BLaER1 (cell line): Measurements from ENCODE around the gene SLC8B1.

Experiments
- H3K27ac ChIP-seq: shearing (Covaris generic); formaldehyde crosslinking; 2 replicates; pipeline ENCODE4 v1.8.1; 2022
- H3K27me3 ChIP-seq: shearing (Covaris generic); formaldehyde crosslinking; 2 replicates; pipeline ENCODE4 v1.8.1; 2022
- H3K36me3 ChIP-seq: shearing (Covaris generic); formaldehyde crosslinking; 2 replicates; pipeline ENCODE4 v1.8.1; 2022
- H3K4me1 ChIP-seq: shearing (Covaris generic); formaldehyde crosslinking; 2 replicates; pipeline ENCODE4 v1.8.1; 2022
- H3K4me2 ChIP-seq: shearing (Covaris generic); formaldehyde crosslinking; 2 replicates; pipeline ENCODE4 v1.8.1; 2022
- H3K4me3 ChIP-seq: shearing (Covaris generic); formaldehyde crosslinking; 2 replicates; pipeline ENCODE4 v1.8.1; 2022
- H3K9ac ChIP-seq: shearing (Covaris generic); formaldehyde crosslinking; 2 replicates; pipeline ENCODE4 v1.8.1; 2022
- H3K9me3 ChIP-seq: shearing (Covaris generic); formaldehyde crosslinking; 2 replicates; pipeline ENCODE4 v1.8.1; 2022
- H4K20me1 ChIP-seq: shearing (Covaris generic); formaldehyde crosslinking; 2 replicates; pipeline ENCODE4 v1.8.1; 2022
- Cebpa-rat ChIP-seq: shearing (Covaris generic); IDR thresholded peaks from 2 replicates; pipeline ENCODE4 v1.8.1; 2022

The SLC8B1 gene

DNA sequence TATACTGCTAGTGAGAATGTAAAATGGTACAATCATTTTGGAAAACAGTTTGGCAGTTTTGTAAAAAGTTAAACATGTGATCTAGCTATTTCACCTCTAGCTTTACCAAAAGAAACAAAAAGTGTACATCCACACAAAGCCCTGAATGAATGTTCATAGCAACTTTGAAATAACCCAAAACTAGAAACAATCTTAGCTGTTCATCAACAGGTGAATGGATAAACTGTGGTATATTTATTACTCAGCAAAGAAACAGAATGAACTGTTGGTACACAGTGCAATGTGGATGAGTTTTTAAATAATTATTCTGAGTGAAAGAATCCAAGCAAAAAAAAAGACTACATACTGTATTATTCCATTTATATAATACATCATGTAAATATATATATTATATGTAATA is 77.3 kb downstream of the SLC8B1 start:
- no peak overlapping the region for H3K27ac ChIP-seq
- peaks cover 8% of the 10 kb centered on the region for H3K27me3 ChIP-seq
- peaks cover 18% of the 10 kb centered on the region for H3K9me3 ChIP-seq
- H4K20me1 ChIP-seq: peaks cover 10% of the 10 kb centered on the region; the same call in 1 of the 2 replicates
- H3K4me2 ChIP-seq: no peak overlapping the region
- H3K4me1 ChIP-seq: peaks cover 42% of the 10 kb centered on the region
- no peak for TF ChIP-seq Cebpa-rat
- H3K36me3 ChIP-seq: no peaks in the 10 kb centered on the region
- H3K4me3 ChIP-seq: no peak overlapping the region
- H3K9ac ChIP-seq: no peak overlapping the region

DNA sequence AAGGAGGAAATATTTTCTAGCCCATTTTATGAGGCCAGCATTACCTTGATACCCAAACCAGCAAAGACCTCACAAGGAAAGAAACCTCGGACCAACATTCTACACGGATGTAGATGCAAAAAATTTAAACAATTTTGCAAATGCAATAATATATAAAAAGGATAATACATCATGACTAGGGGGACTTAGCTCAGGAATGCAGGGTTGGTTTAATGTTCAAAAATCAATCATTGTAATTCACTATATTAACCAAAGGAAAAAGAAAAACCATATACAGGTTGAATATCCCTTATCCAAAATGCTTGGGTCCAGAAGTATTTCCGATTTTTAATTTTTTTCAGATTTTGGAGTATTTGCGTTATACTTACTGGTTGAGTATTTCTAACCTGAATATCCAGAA is 80.6 kb downstream of the SLC8B1 start:
- H3K27ac ChIP-seq: no peak overlapping the region
- H3K4me1 ChIP-seq: peaks cover 13% of the 10 kb centered on the region; the same call in 1 of the 2 replicates
- no peaks in the 10 kb centered on the region for H4K20me1 ChIP-seq
- H3K9ac ChIP-seq: no peak overlapping the region
- no peak for TF ChIP-seq Cebpa-rat
- no peaks in the 10 kb centered on the region for H3K27me3 ChIP-seq
- H3K36me3 ChIP-seq: no peaks in the 10 kb centered on the region
- no peak overlapping the region for H3K4me2 ChIP-seq
- H3K9me3 ChIP-seq: peaks cover 19% of the 10 kb centered on the region
- H3K4me3 ChIP-seq: no peak overlapping the region

DNA sequence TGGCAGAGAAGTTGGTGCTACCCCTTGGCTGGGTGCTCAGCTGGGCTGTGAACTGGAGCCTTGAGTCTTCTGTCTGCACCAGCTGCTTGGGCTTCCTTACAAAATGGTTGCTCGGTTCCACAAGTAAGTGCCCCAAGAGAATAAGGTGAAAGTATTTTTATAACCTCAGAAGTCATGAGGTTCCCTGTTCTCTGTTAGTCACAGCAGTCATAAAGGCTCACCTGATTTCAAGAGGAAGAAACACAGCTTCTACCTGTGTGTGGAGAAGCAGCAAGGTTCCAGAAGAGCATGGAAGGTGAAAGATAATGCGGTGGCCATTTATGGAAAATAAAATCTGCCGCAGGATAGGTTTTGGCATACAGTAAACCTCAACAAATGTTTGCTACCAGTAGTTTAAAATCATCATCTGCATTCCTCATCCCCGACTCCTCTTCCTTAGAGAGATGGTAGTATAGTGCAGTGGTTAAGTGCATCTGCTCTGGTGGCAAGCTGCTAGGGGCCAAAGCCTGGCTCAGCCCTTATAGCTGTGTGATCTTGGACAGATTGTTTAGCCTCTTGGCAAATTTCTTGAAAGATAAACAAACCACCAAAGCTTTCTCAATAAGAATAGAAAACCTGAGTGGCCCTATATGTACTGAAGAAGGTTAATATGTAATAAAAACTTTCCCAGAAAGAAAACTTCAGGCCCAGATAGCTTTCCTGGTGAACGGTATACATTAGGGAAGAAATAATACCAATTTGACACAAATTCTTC is 81.2 kb downstream of the SLC8B1 start:
- Histone ChIP-seq H3K27me3 (no peaks in the 10 kb centered on the region), H4K20me1 (no peaks in the 10 kb centered on the region), H3K4me2 (peak overlapping the region; percentile 17; the same call in 1 of the 2 replicates), H3K27ac (no peak overlapping the region), H3K36me3 (no peaks in the 10 kb centered on the region), H3K9ac (no peak overlapping the region), H3K9me3 (peaks cover 19% of the 10 kb centered on the region), H3K4me3 (no peak overlapping the region), H3K4me1 (peaks cover 13% of the 10 kb centered on the region; the same call in 1 of the 2 replicates)
- TF ChIP-seq Cebpa-rat: no peak

DNA sequence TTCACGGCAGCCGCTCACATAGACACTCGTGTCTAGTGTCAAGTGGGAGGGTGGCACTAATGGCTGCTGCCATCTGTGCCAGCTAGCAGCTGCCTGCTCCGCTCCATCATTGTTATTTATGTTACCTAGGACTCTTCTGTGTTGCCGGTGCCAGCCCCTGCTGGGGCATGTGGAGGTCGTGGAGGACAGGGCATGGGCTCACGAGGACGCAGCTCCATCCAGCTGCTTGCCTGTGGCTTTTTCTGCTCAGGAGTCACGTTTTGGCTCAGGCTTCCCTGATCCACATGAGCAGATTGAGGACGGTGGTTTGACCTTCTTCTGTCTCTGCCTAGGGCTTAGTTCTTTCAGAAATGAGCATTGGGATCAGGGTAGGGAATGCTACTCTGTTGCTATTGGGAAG is 82.4 kb downstream of the SLC8B1 start:
- Histone ChIP-seq H3K27me3 (no peaks in the 10 kb centered on the region), H3K9me3 (peaks cover 19% of the 10 kb centered on the region), H4K20me1 (no peaks in the 10 kb centered on the region), H3K9ac (no peak overlapping the region), H3K36me3 (no peaks in the 10 kb centered on the region), H3K4me3 (no peak overlapping the region), H3K4me2 (peak overlapping the region; percentile 17; the same call in 1 of the 2 replicates), H3K4me1 (peaks cover 13% of the 10 kb centered on the region; the same call in 1 of the 2 replicates), H3K27ac (no peak overlapping the region)
- TF ChIP-seq Cebpa-rat: no peak

DNA sequence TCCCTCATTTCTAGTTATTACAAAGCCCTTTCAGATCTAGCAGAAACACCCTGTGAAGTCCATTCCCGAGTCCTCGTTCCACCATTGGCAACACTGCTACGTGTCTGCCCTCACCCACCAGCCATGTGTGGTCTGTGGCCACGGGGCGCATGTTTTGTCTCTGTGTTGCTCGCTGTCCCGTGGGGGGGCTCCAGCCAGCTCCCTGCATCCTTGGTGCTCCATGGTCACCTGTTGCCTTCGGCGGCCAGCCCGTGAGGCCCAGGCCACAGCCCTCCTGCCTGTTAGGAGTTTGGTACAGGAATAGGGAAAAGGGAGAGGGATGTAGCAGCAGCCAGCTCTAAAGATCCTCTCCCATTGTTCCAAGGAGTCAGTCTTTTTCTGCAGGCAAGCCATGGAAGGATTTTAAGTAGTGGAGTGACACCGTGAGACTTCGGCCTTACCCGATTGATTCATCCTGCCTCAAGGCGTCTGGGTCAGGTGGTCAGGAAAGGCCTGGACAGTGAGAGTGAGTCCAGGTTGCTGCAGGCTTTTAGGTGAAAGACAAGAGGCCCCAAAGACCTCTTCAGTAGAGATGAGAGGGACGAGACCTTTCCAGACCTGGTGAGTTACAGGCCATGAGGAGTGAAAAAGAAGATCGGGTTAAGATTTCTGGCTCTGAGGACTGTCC is 83.4 kb downstream of the SLC8B1 start:
- Histone ChIP-seq H3K9ac (no peak overlapping the region), H3K36me3 (no peaks in the 10 kb centered on the region), H3K9me3 (peaks cover 19% of the 10 kb centered on the region), H3K4me3 (no peak overlapping the region), H3K4me2 (no peak overlapping the region), H3K27ac (no peak overlapping the region), H3K4me1 (peaks cover 14% of the 10 kb centered on the region; the same call in 1 of the 2 replicates), H3K27me3 (no peaks in the 10 kb centered on the region), H4K20me1 (peaks cover 1% of the 10 kb centered on the region; the same call in 1 of the 2 replicates)
- no peak for TF ChIP-seq Cebpa-rat

DNA sequence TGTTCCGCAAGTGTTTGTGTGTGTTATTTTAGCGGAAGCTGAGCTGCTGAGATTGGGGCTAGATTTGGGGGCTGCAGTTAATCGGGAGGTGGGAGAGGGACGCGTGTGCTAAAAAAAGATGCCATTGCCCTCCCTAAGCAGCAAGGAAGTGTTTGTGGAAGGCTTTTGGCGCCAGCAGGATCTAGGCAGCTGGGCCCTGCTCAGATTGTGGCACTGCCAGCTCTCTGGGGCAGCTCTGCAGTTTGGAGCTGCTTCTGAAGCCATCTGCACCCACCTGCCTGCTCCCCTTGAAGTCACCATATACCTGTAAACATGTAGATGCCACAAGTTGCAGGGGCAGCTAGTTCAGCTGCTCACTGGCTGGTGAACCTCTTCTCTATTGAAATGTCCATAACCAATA is 84.9 kb downstream of the SLC8B1 start:
- peaks cover 19% of the 10 kb centered on the region; the same call in 1 of the 2 replicates for H3K4me1 ChIP-seq
- H3K36me3 ChIP-seq: no peaks in the 10 kb centered on the region

DNA sequence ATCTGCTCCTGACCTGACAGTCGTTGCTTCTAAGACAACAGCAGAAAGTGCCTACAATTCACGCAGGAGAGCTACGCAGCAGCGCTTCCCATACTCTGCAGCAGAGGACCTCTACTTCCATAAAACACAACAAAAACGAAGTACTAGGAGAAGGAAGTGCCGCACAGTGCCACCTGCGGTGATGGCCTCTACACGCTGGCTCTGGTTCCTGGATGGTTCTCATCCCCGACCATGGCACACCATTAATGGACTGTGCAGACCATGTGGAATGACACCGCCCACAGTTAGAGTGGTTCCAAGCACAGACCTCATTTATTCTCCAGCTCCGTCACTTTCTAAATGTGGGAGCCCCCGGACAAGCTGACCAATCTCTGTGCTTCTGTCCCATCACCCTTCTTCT is 85.4 kb downstream of the SLC8B1 start:
- H3K9ac ChIP-seq: no peak overlapping the region
- no peaks in the 10 kb centered on the region for H3K36me3 ChIP-seq
- H3K4me2 ChIP-seq: no peak overlapping the region
- H3K27me3 ChIP-seq: no peaks in the 10 kb centered on the region
- no peak overlapping the region for H3K4me3 ChIP-seq
- peaks cover 19% of the 10 kb centered on the region for H3K9me3 ChIP-seq
- H3K4me1 ChIP-seq: peaks cover 19% of the 10 kb centered on the region; the same call in 1 of the 2 replicates
- H3K27ac ChIP-seq: no peak overlapping the region
- no peak for TF ChIP-seq Cebpa-rat
- H4K20me1 ChIP-seq: peaks cover 8% of the 10 kb centered on the region; the same call in 1 of the 2 replicates

More for the DNA sequence above, 84.9 kb downstream of the SLC8B1 start:
- H3K27ac ChIP-seq: no peak overlapping the region
- peaks cover 19% of the 10 kb centered on the region for H3K9me3 ChIP-seq
- TF ChIP-seq Cebpa-rat: no peak
- H3K4me3 ChIP-seq: no peak overlapping the region
- peaks cover 8% of the 10 kb centered on the region; the same call in 1 of the 2 replicates for H4K20me1 ChIP-seq
- H3K9ac ChIP-seq: no peak overlapping the region
- H3K4me2 ChIP-seq: no peak overlapping the region
- H3K27me3 ChIP-seq: no peaks in the 10 kb centered on the region

DNA sequence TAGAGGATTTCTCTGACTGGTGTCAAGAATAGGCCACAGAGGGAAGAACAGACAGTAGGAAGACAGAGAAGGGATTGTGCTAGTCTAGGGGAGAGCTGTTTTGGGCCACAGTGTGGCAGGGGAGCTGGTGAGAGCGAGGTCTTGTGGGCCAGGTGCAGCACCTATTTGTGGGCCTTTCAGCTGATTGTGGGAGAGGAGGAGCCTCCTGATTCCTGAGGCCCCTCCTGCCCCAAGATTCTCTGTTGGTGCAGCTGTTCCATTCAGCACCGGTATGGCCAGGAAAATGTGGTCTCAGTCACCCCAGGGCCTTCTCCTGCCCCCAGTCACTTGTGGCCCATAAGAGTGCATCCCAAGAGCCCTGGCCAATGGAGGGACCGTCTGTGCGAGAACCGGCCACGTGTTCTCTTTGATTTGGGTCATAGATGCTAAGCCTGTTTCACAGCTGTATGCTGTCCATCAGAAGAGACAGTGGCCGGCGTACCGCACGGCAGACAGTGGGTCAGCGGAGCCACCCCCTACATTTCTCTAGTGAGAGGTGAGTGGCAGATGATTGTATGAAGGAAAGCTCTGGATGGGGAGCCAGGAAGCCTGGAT is 86.0 kb downstream of the SLC8B1 start:
- Histone ChIP-seq H3K27me3 (no peaks in the 10 kb centered on the region), H3K4me3 (no peak overlapping the region), H4K20me1 (peaks cover 8% of the 10 kb centered on the region; the same call in 1 of the 2 replicates), H3K4me1 (peaks cover 19% of the 10 kb centered on the region; the same call in 1 of the 2 replicates), H3K36me3 (no peaks in the 10 kb centered on the region), H3K27ac (no peak overlapping the region), H3K9ac (no peak overlapping the region), H3K4me2 (no peak overlapping the region), H3K9me3 (peaks cover 14% of the 10 kb centered on the region)
- TF ChIP-seq Cebpa-rat: no peak
